GM12878 (cell line): ENCODE data around the gene CHRNA9. TPM values are rescaled to one million over a fixed set of nuclear protein-coding genes. Genes with fewer than 3 reads are reported as not detected.

Experiments
- ATAC-seq: fragments of 200-7000 bp; cut with Tn5 transposase; 3 replicates; pipeline ENCODE4 v1.9.1; 2020; ENCODE audit warnings: mild to moderate bottlenecking, moderate library complexity
- BruUV-seq: library from RNA; stranded (reverse); fragments of 400-500 nt; replicated peaks from 2 replicates; lab custom pipeline; 2021; lab: Mats Ljungman, UMichigan
- CTCF ChIA-PET: fragments of 300-600 bp; sonication (Branson Sonifier 250); formaldehyde crosslinking; extraction: SDS; loops from one replicate; lab custom pipeline; 2021; ENCODE audit warnings: inconsistent platforms; lab: Yijun Ruan, JAX
- POLR2A ChIA-PET: fragments of 350-600 bp; formaldehyde crosslinking; extraction: SDS; loops from one replicate; lab custom pipeline; 2021; ENCODE audit warnings: inconsistent platforms; lab: Charles Lee
- RAD21 ChIA-PET: fragments of 300-600 bp; sonication (Branson Sonifier 250); formaldehyde crosslinking; loops from one replicate; lab custom pipeline; 2023; ENCODE audit warnings: antibody characterized with exemption; ENCODE audit not compliant: unreplicated experiment; lab: Charles Lee
- SMC1A ChIA-PET: fragments of 300-600 bp; sonication (Branson Sonifier 250); formaldehyde crosslinking; loops from one replicate; lab custom pipeline; 2023; ENCODE audit not compliant: unreplicated experiment, uncharacterized antibody; lab: Charles Lee
- DNase-seq: peaks from one replicate; pipeline ENCODE4 v3.0.0-alpha.2; 2011; ENCODE audit warnings: low read depth, low spot score
- FAIRE-seq: peaks from 3 replicates; lab custom pipeline; 2011; peaks lifted over from hg19 to GRCh38; lab: Jason Lieb, UNC
- H2AFZ ChIP-seq: 2 replicates; pipeline ENCODE4 v1.6.0; 2011; ENCODE audit warnings: low read depth, low read length, control low read depth; ENCODE audit not compliant: control insufficient read depth
- H3K27ac ChIP-seq: 2 replicates; pipeline ENCODE4 v1.5.1; 2011; ENCODE audit warnings: control low read depth; ENCODE audit not compliant: control insufficient read depth, insufficient read depth
- H3K27me3 ChIP-seq, 2 experiments: replicated peaks in 1 of 2; 2 replicates each; pipeline versions ENCODE4 v1.6.0 to v1.6.1; 2011; ENCODE audit warnings: low read length in 1 of 2; ENCODE audit not compliant: control insufficient read depth in 2 of 2, insufficient read depth in 2 of 2
- H3K36me3 ChIP-seq, 2 experiments: 2 replicates each; pipeline ENCODE4 v1.5.1; 2011; ENCODE audit warnings: low read length in 1 of 2; ENCODE audit not compliant: control insufficient read depth in 2 of 2, insufficient read depth in 2 of 2
- H3K4me1 ChIP-seq: 2 replicates; pipeline ENCODE4 v1.6.1; 2011; ENCODE audit warnings: mild to moderate bottlenecking, low read length, moderate library complexity, mixed read lengths; ENCODE audit not compliant: control insufficient read depth, insufficient read depth
- H3K4me2 ChIP-seq: 2 replicates; pipeline ENCODE4 v1.6.0; 2011; ENCODE audit warnings: control low read depth; ENCODE audit not compliant: control insufficient read depth, insufficient read depth
- H3K4me3 ChIP-seq: fragments of 200-600 bp; sonication (generic); 2 replicates; pipeline ENCODE4 v1.5.1; 2016
- H3K79me2 ChIP-seq: 2 replicates; pipeline ENCODE4 v1.6.0; 2011; ENCODE audit warnings: low read length; ENCODE audit not compliant: control insufficient read depth, insufficient read depth
- H3K9ac ChIP-seq: 2 replicates; pipeline ENCODE4 v1.8.0; 2011; ENCODE audit warnings: low read length, control low read depth, mixed read lengths; ENCODE audit not compliant: control insufficient read depth, insufficient read depth
- H3K9me3 ChIP-seq: replicated peaks from 3 replicates; pipeline ENCODE4 v1.5.1; 2011; ENCODE audit warnings: mild to moderate bottlenecking, low read length; ENCODE audit not compliant: control insufficient read depth, insufficient read depth
- H4K20me1 ChIP-seq: 2 replicates; pipeline ENCODE4 v1.6.0; 2011; ENCODE audit not compliant: control insufficient read depth, insufficient read depth
- CBFB ChIP-seq: IDR thresholded peaks from 2 replicates; pipeline ENCODE4 v1.6.1; 2016; ENCODE audit warnings: antibody characterized with exemption, low read depth
- ESRRA ChIP-seq: IDR thresholded peaks from 2 replicates; pipeline ENCODE4 v1.6.1; 2012; ENCODE audit warnings: mild to moderate bottlenecking, low read length, improper control_type of control experiment
- KLF5 ChIP-seq: fragments of 450-650 bp; IDR thresholded peaks from 2 replicates; pipeline ENCODE4 v1.6.1; 2014; ENCODE audit warnings: mild to moderate bottlenecking; ENCODE audit not compliant: partially characterized antibody
- MTA2 ChIP-seq: fragments of 450-650 bp; IDR thresholded peaks from 2 replicates; pipeline ENCODE4 v1.6.1; 2016; ENCODE audit warnings: low read depth, mild to moderate bottlenecking, moderate library complexity
- PAX5 ChIP-seq: IDR thresholded peaks from 2 replicates; pipeline ENCODE4 v1.6.1; 2011; ENCODE audit warnings: low read depth, low read length, borderline replicate concordance
- PKNOX1 ChIP-seq: fragments of 450-650 bp; IDR thresholded peaks from 2 replicates; pipeline ENCODE4 v1.6.1; 2016; ENCODE audit warnings: mild to moderate bottlenecking
- POLR2AphosphoS2 ChIP-seq: IDR thresholded peaks from 2 replicates; pipeline ENCODE4 v1.6.1; 2011; ENCODE audit warnings: low read depth, mild to moderate bottlenecking, low read length, improper control_type of control experiment, moderate library complexity
- RUNX3 ChIP-seq: IDR thresholded peaks from 2 replicates; pipeline ENCODE4 v1.6.1; 2012; ENCODE audit warnings: low read length, inconsistent platforms
- TARDBP ChIP-seq: IDR thresholded peaks from 2 replicates; pipeline ENCODE4 v1.6.1; 2016; ENCODE audit warnings: borderline replicate concordance
- ZBED1 ChIP-seq: IDR thresholded peaks from 2 replicates; pipeline ENCODE4 v1.6.1; 2016; ENCODE audit warnings: borderline replicate concordance
- ZNF217 ChIP-seq: fragments of 450-650 bp; IDR thresholded peaks from 2 replicates; pipeline ENCODE4 v1.6.1; 2017; ENCODE audit warnings: antibody characterized with exemption, mild to moderate bottlenecking
- ZNF24 ChIP-seq: fragments of 450-650 bp; IDR thresholded peaks from 2 replicates; pipeline ENCODE4 v1.6.1; 2017; ENCODE audit warnings: antibody characterized with exemption, mild to moderate bottlenecking
- WGBS: methylation state at CpG from one replicate; pipeline ENCODE4 v1.1.6; 2016; ENCODE audit warnings: low lambda C conversion rate; ENCODE audit not compliant: insufficient replicate concordance, insufficient coverage; ENCODE audit errors: missing lambda C conversion rate; 5-methylcytosine and 5-hydroxymethylcytosine counted together
- in situ Hi-C: fragments of 300-500 bp; cut with MboI; formaldehyde crosslinking; loops from 9 replicates; pipeline ENCODE4 v1.14.3; 2018; ENCODE audit warnings: mixed read lengths
- intact Hi-C: fragments of 100-400 bp; cut with micrococcal nuclease; formaldehyde crosslinking; loops from one replicate; pipeline ENCODE4 v1.14.2; 2022; ENCODE audit not compliant: unreplicated experiment
- polyA plus RNA-seq, 11 experiments: library from polyadenylated mRNA; depleted of rRNA in 4 of 11; unstranded in 6 of 11; stranded (reverse) in 5 of 11; fragments of >200 nt; fragmentation: Nextera tagmentation in 4 of 11; fragmentation: Illumina TruSeq in 1 of 11; extraction: Ambion mirVana in 4 of 11; extraction: Trizol in 1 of 11; gene quantifications; 1 replicate in 1 of 11; 2 replicates in 10 of 11; pipeline versions ENCODE4 v1.2.1 to v1.2.3, GENCODE V29; 2011 to 2016; ENCODE audit warnings: inconsistent platforms in 2 of 11, missing spikeins in 2 of 11, low read depth in 1 of 11
- total RNA-seq, 4 experiments: library from RNA; depleted of rRNA in 3 of 4; stranded (reverse); fragments of >200 nt in 3 of 4; fragmentation: Illumina TruSeq in 1 of 4; extraction: Trizol in 1 of 4; gene quantifications; 2 replicates each; pipeline versions ENCODE4 v1.2.1 to v1.2.3, GENCODE V29; 2013 to 2021
- TF ChIP-seq, protein P1 (sequence below): IDR thresholded peaks from 2 replicates; pipeline ENCODE4 v1.6.1; 2011; ENCODE audit warnings: low read depth, low read length, improper control_type of control experiment, borderline replicate concordance
- TF ChIP-seq, protein P2 (sequence below): IDR thresholded peaks from 2 replicates; pipeline ENCODE4 v1.6.1; 2012; ENCODE audit warnings: mild to moderate bottlenecking, low read depth, low read length

The CHRNA9 gene
- total and polyA plus RNA-seq, 10 of the 15 experiments (the other 5 are each of a cell fraction or from before 2014, with no cell fraction given), result 0.05 to 0.09 (median 0.08) TPM; not detected in 7

DNA sequence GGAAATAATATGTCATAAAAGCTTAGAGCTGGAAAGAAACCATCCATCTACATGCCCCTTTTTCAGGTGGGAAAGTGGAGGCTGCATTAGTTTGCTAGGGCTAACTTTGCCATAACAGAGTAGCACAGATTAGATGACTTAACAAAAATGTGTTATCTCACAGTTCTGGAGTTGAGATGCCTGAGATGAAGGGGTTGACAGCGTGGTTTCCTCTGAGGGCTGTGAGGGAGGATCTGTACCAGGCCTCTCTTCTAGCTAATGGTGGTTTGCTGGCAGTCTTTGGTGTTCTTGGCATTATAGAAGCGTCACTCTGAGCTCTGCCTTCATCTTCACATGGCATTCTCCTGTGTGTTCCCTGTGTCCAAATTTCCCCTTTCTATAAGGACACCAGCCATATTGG, 2.4 kb downstream of the CHRNA9 start:
- H3K27ac ChIP-seq, result no peak overlapping the region
- intact Hi-C loops (no loop called here), in situ Hi-C loops (no loop called here)
- no peaks in the 10 kb centered on the region for H3K9me3 ChIP-seq
- no peaks in the 10 kb centered on the region for H3K79me2 ChIP-seq
- CTCF ChIA-PET, result interaction anchor here (1.1 to 1.6 kb wide), 2 partner anchors 11 to 194 kb away, joined by 3 to 8 read pairs; no protein-coding TSS in a partner anchor
- DNase-seq (no peak), FAIRE-seq (peak; percentile 72), ATAC-seq (no peak)
- H4K20me1 ChIP-seq, result no peaks in the 10 kb centered on the region
- TF ChIP-seq ZNF217 (no peak), ZNF24 (no peak), PAX5 (no peak), RUNX3 (no peak), KLF5 (no peak), POLR2AphosphoS2 (no peak)
- TF ChIP-seq, protein P1, sequence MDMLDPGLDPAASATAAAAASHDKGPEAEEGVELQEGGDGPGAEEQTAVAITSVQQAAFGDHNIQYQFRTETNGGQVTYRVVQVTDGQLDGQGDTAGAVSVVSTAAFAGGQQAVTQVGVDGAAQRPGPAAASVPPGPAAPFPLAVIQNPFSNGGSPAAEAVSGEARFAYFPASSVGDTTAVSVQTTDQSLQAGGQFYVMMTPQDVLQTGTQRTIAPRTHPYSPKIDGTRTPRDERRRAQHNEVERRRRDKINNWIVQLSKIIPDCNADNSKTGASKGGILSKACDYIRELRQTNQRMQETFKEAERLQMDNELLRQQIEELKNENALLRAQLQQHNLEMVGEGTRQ, result no peak
- POLR2A ChIA-PET, result interaction anchor here (0.6 to 1.2 kb wide), 2 partner anchors 9 to 21 kb away, joined by 3 to 4 read pairs; no protein-coding TSS in a partner anchor
- SMC1A ChIA-PET, result interaction anchor here (1.0 to 1.7 kb wide), 4 partner anchors 83 to 381 kb away, joined by 3 to 4 read pairs (median 3); no protein-coding TSS in a partner anchor
- WGBS, result 3% methylated on average over 2 of the region's 2 CpGs
- no peak overlapping the region for H3K9ac ChIP-seq
- H3K27me3 ChIP-seq, result peaks cover 0 to 3% of the 10 kb centered on the region in 2 experiments; a peak in 1 of 4 replicates
- H3K4me1 ChIP-seq, result no peaks in the 10 kb centered on the region
- no TSS peak for BruUV-seq
- no peak overlapping the region for H3K4me3 ChIP-seq
- H3K36me3 ChIP-seq, result no peaks in the 10 kb centered on the region
- H2AFZ ChIP-seq, result no peak overlapping the region
- H3K4me2 ChIP-seq, result no peak overlapping the region
- RAD21 ChIA-PET, result interaction anchor here (1.1 kb wide), 1 partner anchor 20 kb away, joined by 3 read pairs; no protein-coding TSS in a partner anchor

DNA sequence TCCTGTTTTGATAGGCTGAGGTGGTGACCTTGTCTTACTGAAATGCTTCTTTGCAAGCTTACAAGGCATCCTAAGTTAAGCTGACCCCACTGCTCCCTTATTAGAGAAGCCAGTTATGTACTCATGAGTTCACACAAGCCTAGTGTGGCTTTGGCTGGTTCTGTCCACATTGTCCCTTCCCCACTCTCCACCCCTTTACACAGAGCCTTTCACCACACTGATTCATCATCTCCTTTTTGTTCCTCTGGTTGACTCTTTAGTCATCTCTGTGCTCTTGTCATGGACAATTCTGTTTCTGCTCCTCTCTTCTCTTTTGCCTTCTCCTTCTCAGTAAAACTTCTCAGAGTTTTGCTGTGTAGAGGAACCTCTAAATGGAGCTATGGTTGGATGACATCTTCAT, 4.9 kb downstream of the CHRNA9 start:
- no peaks in the 10 kb centered on the region; the same call in 2 of the 3 replicates for H3K9me3 ChIP-seq
- H3K4me1 ChIP-seq, result no peaks in the 10 kb centered on the region
- no peak overlapping the region for H3K4me2 ChIP-seq
- CTCF ChIA-PET, result interaction anchor here (0.6 to 1.0 kb wide), 4 partner anchors 15 to 642 kb away, joined by 3 to 4 read pairs (median 3); partner anchors contain the start of gene UBE2K
- no peak overlapping the region for H2AFZ ChIP-seq
- no peak overlapping the region for H3K4me3 ChIP-seq
- SMC1A ChIA-PET, result interaction anchor here (1.2 kb wide), 1 partner anchor 8 kb away, joined by 3 read pairs; no protein-coding TSS in a partner anchor
- RAD21 ChIA-PET, result no interaction called here
- in situ Hi-C loops, result no loop called here
- no peaks in the 10 kb centered on the region for H3K36me3 ChIP-seq
- 0 out of 4 replicates have a peak, but pooled peaks cover 0 to 3% of the 10 kb centered on the region in 2 experiments for H3K27me3 ChIP-seq
- intact Hi-C loops, result no loop called here
- H3K9ac ChIP-seq, result no peak overlapping the region
- H4K20me1 ChIP-seq, result no peaks in the 10 kb centered on the region
- FAIRE-seq (no peak), ATAC-seq (no peak), DNase-seq (no peak)
- H3K79me2 ChIP-seq, result no peaks in the 10 kb centered on the region
- POLR2A ChIA-PET, result no interaction called here
- no peak overlapping the region for H3K27ac ChIP-seq
- no TSS peak for BruUV-seq
- no peak for TF ChIP-seq CBFB
- TF ChIP-seq MTA2, result no peak
- no peak for TF ChIP-seq ZBED1
- TF ChIP-seq ESRRA, result no peak
- TF ChIP-seq, protein P2, sequence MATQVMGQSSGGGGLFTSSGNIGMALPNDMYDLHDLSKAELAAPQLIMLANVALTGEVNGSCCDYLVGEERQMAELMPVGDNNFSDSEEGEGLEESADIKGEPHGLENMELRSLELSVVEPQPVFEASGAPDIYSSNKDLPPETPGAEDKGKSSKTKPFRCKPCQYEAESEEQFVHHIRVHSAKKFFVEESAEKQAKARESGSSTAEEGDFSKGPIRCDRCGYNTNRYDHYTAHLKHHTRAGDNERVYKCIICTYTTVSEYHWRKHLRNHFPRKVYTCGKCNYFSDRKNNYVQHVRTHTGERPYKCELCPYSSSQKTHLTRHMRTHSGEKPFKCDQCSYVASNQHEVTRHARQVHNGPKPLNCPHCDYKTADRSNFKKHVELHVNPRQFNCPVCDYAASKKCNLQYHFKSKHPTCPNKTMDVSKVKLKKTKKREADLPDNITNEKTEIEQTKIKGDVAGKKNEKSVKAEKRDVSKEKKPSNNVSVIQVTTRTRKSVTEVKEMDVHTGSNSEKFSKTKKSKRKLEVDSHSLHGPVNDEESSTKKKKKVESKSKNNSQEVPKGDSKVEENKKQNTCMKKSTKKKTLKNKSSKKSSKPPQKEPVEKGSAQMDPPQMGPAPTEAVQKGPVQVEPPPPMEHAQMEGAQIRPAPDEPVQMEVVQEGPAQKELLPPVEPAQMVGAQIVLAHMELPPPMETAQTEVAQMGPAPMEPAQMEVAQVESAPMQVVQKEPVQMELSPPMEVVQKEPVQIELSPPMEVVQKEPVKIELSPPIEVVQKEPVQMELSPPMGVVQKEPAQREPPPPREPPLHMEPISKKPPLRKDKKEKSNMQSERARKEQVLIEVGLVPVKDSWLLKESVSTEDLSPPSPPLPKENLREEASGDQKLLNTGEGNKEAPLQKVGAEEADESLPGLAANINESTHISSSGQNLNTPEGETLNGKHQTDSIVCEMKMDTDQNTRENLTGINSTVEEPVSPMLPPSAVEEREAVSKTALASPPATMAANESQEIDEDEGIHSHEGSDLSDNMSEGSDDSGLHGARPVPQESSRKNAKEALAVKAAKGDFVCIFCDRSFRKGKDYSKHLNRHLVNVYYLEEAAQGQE, result no peak
- no peak for TF ChIP-seq TARDBP
- no peak for TF ChIP-seq POLR2AphosphoS2
- no peak for TF ChIP-seq PKNOX1
